ENCODE results near the gene PCDHGA6.

The PCDHGA6 gene

DNA sequence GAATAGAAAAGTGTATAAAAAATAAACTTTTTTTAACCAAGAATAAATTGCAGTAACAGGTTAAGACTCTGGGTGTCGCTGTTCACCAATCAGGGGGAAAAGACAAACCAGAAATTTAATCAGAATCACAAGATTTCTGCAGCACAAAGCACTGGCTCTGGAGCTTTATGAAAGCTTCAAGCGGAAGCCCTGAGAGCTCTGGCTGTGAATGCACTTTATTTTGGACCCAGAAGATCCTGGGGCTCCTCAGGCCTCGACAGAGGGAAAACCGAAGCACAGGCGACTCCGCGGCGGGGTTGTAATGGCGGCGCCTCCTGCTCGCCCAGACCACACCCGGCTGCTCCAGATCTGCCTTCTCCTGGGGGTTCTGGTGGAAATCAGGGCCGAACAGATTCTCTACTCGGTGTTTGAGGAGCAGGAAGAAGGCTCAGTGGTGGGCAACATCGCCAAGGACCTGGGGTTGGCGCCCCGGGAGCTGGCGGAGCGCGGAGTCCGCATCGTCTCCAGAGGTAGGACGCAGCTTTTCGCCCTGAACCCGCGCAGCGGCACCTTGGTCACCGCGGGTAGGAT lies 18.7 kb upstream of the PCDHGA6 start, which contains the start of gene PCDHGA4:
Gene PCDHGA4, plus strand, starts transcription at position 122 of the 570 bp plus-strand sequence. Its CDS starts 87 bp downstream, at position 209.
- FAIRE-seq, result no peak
- DNase-seq (ENCODE audit: insufficient read length, low spot score), result no peak
- TF ChIP-seq, protein P1, sequence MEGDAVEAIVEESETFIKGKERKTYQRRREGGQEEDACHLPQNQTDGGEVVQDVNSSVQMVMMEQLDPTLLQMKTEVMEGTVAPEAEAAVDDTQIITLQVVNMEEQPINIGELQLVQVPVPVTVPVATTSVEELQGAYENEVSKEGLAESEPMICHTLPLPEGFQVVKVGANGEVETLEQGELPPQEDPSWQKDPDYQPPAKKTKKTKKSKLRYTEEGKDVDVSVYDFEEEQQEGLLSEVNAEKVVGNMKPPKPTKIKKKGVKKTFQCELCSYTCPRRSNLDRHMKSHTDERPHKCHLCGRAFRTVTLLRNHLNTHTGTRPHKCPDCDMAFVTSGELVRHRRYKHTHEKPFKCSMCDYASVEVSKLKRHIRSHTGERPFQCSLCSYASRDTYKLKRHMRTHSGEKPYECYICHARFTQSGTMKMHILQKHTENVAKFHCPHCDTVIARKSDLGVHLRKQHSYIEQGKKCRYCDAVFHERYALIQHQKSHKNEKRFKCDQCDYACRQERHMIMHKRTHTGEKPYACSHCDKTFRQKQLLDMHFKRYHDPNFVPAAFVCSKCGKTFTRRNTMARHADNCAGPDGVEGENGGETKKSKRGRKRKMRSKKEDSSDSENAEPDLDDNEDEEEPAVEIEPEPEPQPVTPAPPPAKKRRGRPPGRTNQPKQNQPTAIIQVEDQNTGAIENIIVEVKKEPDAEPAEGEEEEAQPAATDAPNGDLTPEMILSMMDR (IDR thresholded peaks at IDR 0.05; ENCODE audit: insufficient read depth, missing control alignments), result no peak

DNA sequence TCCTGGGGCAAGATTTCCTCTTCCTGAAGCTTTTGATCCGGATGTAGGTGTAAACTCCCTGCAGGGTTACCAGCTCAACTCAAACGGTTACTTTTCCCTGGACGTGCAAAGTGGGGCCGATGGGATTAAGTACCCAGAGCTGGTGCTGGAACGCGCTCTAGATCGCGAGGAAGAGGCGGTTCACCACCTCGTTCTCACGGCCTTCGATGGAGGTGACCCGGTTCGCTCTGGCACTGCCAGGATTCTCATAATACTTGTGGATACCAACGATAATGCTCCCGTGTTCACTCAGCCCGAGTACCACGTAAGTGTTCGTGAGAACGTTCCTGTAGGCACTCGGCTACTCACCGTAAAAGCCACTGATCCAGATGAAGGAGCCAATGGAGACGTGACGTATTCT lies 18.1 kb upstream of the PCDHGA6 start:
- DNase-seq (ENCODE audit: insufficient read length, low spot score) (no peak), FAIRE-seq (no peak)
- TF ChIP-seq, protein P1 (IDR thresholded peaks at IDR 0.05; ENCODE audit: insufficient read depth, missing control alignments), result no peak

DNA sequence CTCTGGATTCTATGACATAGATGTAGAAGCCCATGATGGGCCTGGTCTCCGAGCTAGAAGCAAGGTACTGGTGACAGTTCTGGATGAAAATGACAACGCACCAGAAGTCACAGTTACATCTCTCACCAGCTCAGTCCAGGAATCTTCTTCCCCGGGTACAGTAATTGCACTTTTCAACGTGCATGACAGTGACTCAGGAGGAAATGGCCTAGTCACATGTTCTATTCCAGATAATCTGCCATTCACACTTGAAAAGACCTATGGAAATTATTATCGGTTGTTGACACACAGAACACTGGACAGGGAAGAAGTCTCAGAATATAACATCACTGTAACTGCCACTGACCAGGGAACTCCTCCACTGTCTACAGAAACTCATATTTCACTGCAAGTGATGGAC lies 17.6 kb upstream of the PCDHGA6 start:
- FAIRE-seq (no peak), DNase-seq (ENCODE audit: insufficient read length, low spot score) (no peak)
- TF ChIP-seq, protein P1 (IDR thresholded peaks at IDR 0.05; ENCODE audit: insufficient read depth, missing control alignments), result no peak

DNA sequence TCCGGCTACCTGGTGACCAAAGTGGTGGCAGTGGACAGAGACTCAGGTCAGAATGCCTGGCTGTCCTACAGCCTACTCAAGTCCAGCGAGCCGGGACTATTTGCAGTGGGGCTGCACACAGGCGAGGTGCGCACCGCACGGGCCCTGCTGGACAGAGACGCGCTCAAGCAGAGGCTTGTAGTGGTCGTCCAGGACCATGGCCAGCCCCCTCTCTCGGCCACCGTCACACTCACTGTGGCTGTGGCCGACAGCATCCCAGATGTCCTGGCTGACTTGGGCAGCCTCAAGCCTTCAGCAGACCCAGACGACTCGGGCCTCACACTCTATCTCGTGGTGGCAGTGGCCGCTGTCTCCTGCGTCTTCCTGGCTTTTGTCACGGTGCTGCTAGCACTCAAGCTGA lies 16.7 kb upstream of the PCDHGA6 start:
- FAIRE-seq (no peak), DNase-seq (ENCODE audit: insufficient read length, low spot score) (no peak)
- TF ChIP-seq, protein P1 (IDR thresholded peaks at IDR 0.05; ENCODE audit: insufficient read depth, missing control alignments), result no peak

DNA sequence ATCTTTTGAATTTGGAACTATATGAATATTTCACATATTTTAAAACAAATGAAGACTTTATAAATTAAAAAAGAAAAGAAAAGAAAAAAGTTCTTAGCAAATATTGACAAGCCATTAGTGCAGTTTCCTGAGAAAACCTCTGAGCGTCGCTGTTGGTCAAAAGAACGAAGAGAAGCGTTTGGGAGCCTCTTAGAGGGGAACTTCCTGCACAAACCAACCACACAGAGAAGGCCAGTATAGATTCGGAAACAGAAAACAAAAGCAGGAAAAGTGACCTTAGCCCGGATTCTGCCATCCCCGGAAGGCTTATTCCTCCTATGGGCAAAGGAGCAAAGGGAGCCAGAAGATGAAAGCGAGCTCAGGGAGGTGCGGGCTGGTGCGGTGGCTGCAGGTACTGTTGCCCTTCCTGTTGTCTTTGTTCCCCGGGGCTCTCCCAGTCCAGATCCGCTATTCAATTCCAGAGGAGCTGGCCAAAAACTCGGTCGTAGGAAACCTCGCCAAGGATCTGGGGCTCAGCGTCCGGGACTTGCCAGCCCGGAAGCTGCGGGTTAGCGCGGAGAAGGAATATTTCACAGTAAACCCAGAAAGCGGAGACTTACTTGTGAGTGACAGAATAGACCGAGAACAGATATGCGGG lies 13.8 kb upstream of the PCDHGA6 start, which contains the start of gene PCDHGB2:
Gene PCDHGB2, plus strand, starts transcription at position 205 of the 637 bp plus-strand sequence. Its CDS starts 142 bp downstream, at position 347.
- TF ChIP-seq, protein P1 (IDR thresholded peaks at IDR 0.05; ENCODE audit: insufficient read depth, missing control alignments), result no peak
- FAIRE-seq, result no peak
- DNase-seq (ENCODE audit: insufficient read length, low spot score), result no peak

DNA sequence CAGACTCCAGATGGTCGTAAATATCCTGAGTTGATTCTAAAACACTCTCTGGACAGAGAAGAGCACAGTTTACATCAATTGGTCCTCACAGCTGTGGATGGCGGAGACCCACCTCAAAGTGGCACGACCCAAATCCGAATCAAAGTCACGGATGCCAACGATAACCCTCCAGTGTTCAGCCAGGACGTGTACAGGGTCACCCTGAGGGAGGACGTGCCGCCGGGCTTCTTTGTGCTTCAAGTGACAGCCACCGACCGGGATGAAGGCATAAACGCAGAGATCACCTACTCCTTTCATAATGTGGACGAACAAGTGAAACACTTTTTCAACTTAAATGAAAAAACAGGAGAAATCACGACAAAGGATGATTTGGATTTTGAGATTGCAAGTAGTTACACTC lies 13.0 kb upstream of the PCDHGA6 start:
- no peak for FAIRE-seq
- TF ChIP-seq, protein P1 (IDR thresholded peaks at IDR 0.05; ENCODE audit: insufficient read depth, missing control alignments), result no peak
- DNase-seq (ENCODE audit: insufficient read length, low spot score), result no peak

DNA sequence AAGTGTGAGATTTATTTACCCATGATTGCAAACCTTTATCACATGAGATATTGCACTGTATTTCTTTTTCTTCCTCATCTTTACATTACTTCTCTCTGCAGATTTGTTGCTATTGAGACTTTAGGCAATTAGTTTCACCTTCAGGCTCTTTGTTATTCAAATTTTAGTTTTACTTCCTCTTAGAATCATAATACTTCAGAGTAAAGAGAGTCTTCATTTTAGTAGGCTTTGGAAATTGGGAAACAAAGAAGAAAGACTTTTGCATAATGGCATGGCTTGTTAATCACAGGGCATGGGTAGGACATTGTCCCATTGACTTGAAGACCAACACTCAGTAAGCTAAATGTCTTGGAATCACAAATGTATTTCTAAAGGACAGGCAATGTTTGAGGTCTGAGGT lies 11.0 kb upstream of the PCDHGA6 start:
- DNase-seq (ENCODE audit: insufficient read length, low spot score) (no peak), FAIRE-seq (no peak)
- TF ChIP-seq, protein P1 (IDR thresholded peaks at IDR 0.05; ENCODE audit: insufficient read depth, missing control alignments), result no peak
